ENCODE measurements around the gene GRB7. TPM values are rescaled to one million over a fixed set of nuclear protein-coding genes. Genes with fewer than 3 reads are reported as not detected.
"Not testable (repeated sequence)": the region's sequence is repeated elsewhere in the genome, so short reads cannot be mapped to it uniquely, and the experiment has no call there.

The GRB7 gene
- total RNA-seq, 1 donor from 2014 or later = 1.6 TPM

DNA sequence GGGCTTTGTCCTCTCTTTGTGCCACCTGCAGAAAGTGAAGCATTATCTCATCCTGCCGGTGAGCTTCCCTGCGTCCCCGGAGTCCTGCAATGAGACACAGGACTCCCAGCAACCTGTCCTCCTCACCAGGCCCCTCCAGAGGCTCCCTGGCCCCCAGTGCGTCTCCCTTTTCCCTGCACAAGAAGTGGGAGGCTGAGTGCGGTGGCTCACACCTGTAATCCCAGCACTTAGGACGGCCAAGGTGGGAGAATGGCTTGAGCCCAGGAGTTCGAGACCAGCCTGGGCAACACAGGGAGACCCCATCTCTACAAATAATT lies 8.4 kb downstream of the GRB7 start:
- Histone ChIP-seq H3K36me3 (no peaks in the 10 kb centered on the region), H3K27me3 (peaks cover 3% of the 10 kb centered on the region), H3K9me3 (no peaks in the 10 kb centered on the region), H3K27ac (no peak overlapping the region), H3K4me1 (peaks cover 0 to 7% of the 10 kb centered on the region in 2 donors), H3K4me3 (no peak overlapping the region)
- TF ChIP-seq, protein P1, sequence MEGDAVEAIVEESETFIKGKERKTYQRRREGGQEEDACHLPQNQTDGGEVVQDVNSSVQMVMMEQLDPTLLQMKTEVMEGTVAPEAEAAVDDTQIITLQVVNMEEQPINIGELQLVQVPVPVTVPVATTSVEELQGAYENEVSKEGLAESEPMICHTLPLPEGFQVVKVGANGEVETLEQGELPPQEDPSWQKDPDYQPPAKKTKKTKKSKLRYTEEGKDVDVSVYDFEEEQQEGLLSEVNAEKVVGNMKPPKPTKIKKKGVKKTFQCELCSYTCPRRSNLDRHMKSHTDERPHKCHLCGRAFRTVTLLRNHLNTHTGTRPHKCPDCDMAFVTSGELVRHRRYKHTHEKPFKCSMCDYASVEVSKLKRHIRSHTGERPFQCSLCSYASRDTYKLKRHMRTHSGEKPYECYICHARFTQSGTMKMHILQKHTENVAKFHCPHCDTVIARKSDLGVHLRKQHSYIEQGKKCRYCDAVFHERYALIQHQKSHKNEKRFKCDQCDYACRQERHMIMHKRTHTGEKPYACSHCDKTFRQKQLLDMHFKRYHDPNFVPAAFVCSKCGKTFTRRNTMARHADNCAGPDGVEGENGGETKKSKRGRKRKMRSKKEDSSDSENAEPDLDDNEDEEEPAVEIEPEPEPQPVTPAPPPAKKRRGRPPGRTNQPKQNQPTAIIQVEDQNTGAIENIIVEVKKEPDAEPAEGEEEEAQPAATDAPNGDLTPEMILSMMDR (IDR thresholded peaks at IDR 0.05) = no peak
- intact Hi-C loops (cut with DNase I) = no loop called here
- DNase-seq (ENCODE audit: low spot score in 2 of 2) = no peak

DNA sequence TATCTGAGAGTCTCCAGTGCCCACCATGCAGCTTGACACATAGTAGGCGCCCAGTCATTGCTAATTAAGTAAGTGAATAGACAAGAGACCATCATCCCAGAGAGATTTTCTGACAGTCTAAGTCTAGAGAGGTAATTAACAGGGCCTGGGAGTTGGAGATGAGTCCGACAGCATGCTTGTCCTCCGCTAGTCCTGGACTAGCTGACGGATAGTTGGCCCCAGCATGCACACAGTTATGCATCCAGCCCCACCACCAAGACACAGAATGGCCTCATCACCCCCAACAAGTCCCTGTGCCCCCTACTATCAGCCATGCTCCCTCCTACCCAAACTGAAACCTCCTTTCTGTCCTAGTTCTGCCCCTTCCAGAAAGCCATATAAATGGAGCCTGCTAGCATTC lies 10.0 kb downstream of the GRB7 start:
- DNase-seq (ENCODE audit: low spot score in 2 of 2) = no peak

DNA sequence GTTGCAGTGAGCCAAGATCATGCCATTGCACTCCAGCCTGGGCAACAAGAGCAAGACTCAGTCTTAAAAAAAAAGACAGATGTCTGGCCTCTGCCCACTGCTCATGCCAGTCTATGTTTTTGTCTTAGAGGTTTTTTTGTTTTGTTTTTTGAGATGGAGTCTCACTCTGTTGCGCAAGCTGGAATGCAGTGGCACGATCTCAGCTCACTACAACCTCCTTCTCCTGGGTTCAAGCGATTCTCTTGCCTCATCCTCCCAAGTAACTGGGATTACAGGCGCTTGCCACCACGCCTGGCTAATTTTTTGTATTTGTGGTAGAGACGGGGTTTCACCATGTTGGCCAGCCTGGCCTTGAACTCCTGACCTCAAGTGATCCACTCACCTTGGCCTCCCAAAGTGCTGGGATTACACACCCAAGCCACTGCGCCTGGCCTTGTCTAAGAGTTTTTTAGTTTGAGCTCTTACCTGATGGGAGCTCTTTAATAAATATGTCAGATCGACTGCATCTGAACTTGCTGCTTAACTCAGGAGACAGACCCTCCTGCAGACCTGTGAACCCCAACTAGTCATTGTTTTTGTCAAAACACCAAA lies 10.8 kb downstream of the GRB7 start:
- H3K36me3 ChIP-seq; H3K9me3 ChIP-seq; H3K27me3 ChIP-seq; intact Hi-C loops (cut with DNase I); DNase-seq (ENCODE audit: low spot score in 2 of 2); H3K27ac ChIP-seq; H3K4me3 ChIP-seq: not testable (repeated sequence)
- peaks cover 3 to 11% of the 10 kb centered on the region in 2 donors for H3K4me1 ChIP-seq

More for the DNA sequence above, 10.0 kb downstream of the GRB7 start:
- no peak overlapping the region for H3K27ac ChIP-seq
- no peaks in the 10 kb centered on the region for H3K27me3 ChIP-seq
- no peaks in the 10 kb centered on the region for H3K36me3 ChIP-seq
- no peak overlapping the region for H3K4me3 ChIP-seq
- TF ChIP-seq, protein P1 (IDR thresholded peaks at IDR 0.05) = no peak
- peaks cover 0 to 7% of the 10 kb centered on the region in 2 donors for H3K4me1 ChIP-seq
- H3K9me3 ChIP-seq = no peaks in the 10 kb centered on the region
- intact Hi-C loops (cut with DNase I) = no loop called here

DNA sequence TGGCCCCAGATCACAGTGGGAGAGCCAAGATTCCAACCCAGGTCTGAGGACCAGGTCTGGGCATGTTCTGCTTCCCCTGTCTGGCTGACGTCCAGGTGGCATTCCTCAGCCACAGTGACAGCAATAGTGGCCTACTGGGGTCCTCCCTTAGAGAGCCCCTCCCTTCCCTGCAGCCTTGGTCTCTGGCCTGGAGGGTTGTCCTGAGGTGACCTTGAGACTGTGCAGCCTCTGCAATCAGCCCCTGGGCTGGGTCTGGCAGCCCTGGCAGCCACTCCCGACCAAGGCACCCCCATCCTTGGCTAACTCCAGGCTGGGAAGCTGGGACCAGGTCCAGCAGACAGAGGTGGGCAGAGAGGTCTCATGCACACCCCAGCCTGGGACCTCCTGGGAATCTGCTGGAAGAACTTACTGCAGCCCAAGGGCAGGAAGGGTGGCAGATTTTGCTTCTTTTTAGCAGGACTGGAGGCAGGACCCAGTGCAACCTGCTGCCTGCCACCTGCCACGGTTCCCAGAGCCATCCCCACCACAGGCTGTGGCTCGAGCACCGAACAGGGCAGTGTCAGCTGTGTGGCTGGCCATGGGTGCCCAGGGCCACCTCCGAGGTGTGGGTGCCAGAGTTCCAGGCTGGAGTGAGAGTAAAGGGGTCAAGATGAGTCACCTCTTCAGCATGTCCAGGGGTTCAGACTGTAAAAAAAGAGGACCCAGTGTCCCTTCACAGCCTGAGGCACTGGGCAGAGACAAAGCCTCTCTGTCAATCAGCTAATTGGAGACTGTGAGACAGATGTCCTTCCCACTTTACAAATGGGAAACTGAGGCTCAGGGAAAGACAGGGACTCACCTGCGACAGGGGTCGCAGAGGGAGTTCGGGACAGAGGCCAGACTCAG lies 12.6 kb downstream of the GRB7 start:
- Histone ChIP-seq H3K9me3 (no peaks in the 10 kb centered on the region), H3K4me1 (peaks cover 3 to 17% of the 10 kb centered on the region in 2 donors), H3K27ac (no peak overlapping the region), H3K27me3 (no peaks in the 10 kb centered on the region), H3K4me3 (no peak overlapping the region), H3K36me3 (no peaks in the 10 kb centered on the region)
- DNase-seq (ENCODE audit: low spot score in 2 of 2) = no peak
- intact Hi-C loops (cut with DNase I) = loop anchor here (5.0 kb wide), 2 partner anchors 113 to 288 kb away; partner anchors contain the start of genes CDK12 and STARD3
- TF ChIP-seq, protein P1 (IDR thresholded peaks at IDR 0.05) = no peak

DNA sequence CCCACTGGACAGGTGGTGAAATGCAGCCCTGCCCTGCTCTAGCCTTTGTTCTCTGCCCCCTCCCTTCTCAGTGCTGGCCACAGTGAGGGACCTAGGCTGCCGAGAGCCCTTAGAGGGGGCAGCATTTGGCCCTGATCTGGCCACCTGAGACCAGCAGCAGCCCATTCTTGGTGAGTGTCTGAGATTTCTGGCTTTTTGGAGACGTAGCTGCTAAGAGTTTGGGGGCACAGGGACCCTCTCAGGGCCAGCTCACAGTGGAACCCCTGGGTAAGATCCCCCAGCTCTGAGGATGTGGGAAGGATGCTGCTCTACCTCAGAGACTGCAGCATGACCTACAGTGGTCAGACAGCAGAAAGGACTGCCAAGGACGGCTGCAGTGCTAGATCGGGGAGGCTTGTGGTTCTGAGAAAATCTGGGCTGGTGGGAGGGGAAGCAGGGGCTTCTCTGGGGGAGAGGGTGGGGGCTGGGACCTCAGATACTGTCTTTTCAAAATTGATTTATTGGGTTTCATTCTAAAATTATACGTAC lies 13.3 kb downstream of the GRB7 start:
- intact Hi-C loops (cut with DNase I) = loop anchor here (5.0 kb wide), 2 partner anchors 114 to 289 kb away; partner anchors contain the start of genes CDK12 and STARD3
- H3K27me3 ChIP-seq = no peaks in the 10 kb centered on the region
- TF ChIP-seq, protein P1 (IDR thresholded peaks at IDR 0.05) = no peak
- peaks cover 3 to 17% of the 10 kb centered on the region in 2 donors for H3K4me1 ChIP-seq
- no peak overlapping the region for H3K27ac ChIP-seq
- no peaks in the 10 kb centered on the region for H3K36me3 ChIP-seq
- DNase-seq (ENCODE audit: low spot score in 2 of 2) = no peak
- no peak overlapping the region for H3K4me3 ChIP-seq
- no peaks in the 10 kb centered on the region for H3K9me3 ChIP-seq

DNA sequence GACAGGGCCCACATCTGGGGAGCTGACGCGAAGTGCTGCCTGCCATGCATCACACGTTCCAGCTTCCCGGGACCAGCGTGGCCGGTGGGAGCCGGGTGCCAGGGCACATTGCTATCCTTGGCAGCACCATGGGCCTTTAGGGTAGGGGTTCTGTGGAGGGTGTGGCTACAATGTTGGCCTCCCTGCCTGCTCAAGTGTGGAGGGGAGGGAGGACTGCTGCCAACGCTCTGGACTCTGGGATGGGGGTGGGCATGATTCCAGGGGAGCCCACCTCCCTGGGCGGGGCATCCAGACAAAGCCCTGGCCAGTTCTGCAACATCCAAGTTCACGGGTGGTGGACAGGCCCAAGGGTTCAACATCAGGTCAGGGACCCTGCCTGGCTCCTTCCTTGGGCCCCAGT lies 13.9 kb downstream of the GRB7 start:
- no peaks in the 10 kb centered on the region for H3K27me3 ChIP-seq
- TF ChIP-seq, protein P1 (IDR thresholded peaks at IDR 0.05) = no peak
- H3K4me3 ChIP-seq = no peak overlapping the region
- intact Hi-C loops (cut with DNase I) = loop anchor here (1.0 to 5.0 kb wide), 3 partner anchors 14 to 289 kb away; partner anchors contain the start of genes CDK12, GRB7 and STARD3
- no peaks in the 10 kb centered on the region for H3K9me3 ChIP-seq
- H3K4me1 ChIP-seq = peaks cover 3 to 17% of the 10 kb centered on the region in 2 donors
- DNase-seq (ENCODE audit: low spot score in 2 of 2) = no peak
- H3K27ac ChIP-seq = no peak overlapping the region
- no peaks in the 10 kb centered on the region for H3K36me3 ChIP-seq

All from ascending aorta (tissue), 2 donors.